NCI-H2227 (cell line): ENCODE results near the gene ELK1.
"Not testable (repeated sequence)": the region's sequence is repeated elsewhere in the genome, so short reads cannot be mapped to it uniquely, and the experiment has no call there.

ENCODE experiments used
- DNase-seq: peaks from one replicate; lab custom pipeline; 2025; ENCODE audit not compliant: unreplicated experiment; lab: John Stamatoyannopoulos, UW

ELK1 gene

GRCh38 chrX:47613082-47613481, 37.3 kb downstream of the ELK1 start:
- DNase-seq, result no peak

- DNase-seq, result no peak
Observed at GRCh38 chrX:47612418-47612817, 37.9 kb downstream of the ELK1 start.

GRCh38 chrX:47611926-47612325, 38.4 kb downstream of the ELK1 start:
- no peak for DNase-seq

GRCh38 chrX:47611489-47611888, 38.9 kb downstream of the ELK1 start:
- DNase-seq, result no peak

- no peak for DNase-seq
Observed at GRCh38 chrX:47610511-47610910, 39.9 kb downstream of the ELK1 start.

GRCh38 chrX:47608130-47608810, 42.1 kb downstream of the ELK1 start:
- peak; percentile 84 for DNase-seq

- DNase-seq, result no peak
Observed at GRCh38 chrX:47607091-47607490, 43.3 kb downstream of the ELK1 start.

- DNase-seq, result no peak
Observed at GRCh38 chrX:47605024-47605423, 45.3 kb downstream of the ELK1 start.

GRCh38 chrX:47603125-47603524, 47.2 kb downstream of the ELK1 start:
- not testable (repeated sequence) for DNase-seq

GRCh38 chrX:47597222-47597621, 53.1 kb downstream of the ELK1 start:
- no peak for DNase-seq

- no peak for DNase-seq
Observed at GRCh38 chrX:47596256-47596655, 54.1 kb downstream of the ELK1 start.

- no peak for DNase-seq
Observed at GRCh38 chrX:47595716-47596251, 54.6 kb downstream of the ELK1 start.

- no peak for DNase-seq
Observed at GRCh38 chrX:47593522-47593921, 56.8 kb downstream of the ELK1 start.

- DNase-seq, result no peak
Observed at GRCh38 chrX:47590984-47591383, 59.4 kb downstream of the ELK1 start.

GRCh38 chrX:47587906-47588735, 62.2 kb downstream of the ELK1 start:
- no peak for DNase-seq

- no peak for DNase-seq
Observed at GRCh38 chrX:47587091-47587891, 63.1 kb downstream of the ELK1 start.

- DNase-seq, result no peak
Observed at GRCh38 chrX:47586043-47586787, 64.1 kb downstream of the ELK1 start.
